HG03039 (cell line): ENCODE results near the gene WNK2.

ENCODE experiments used
- ATAC-seq: cut with Tn5 transposase; IDR thresholded peaks from one replicate; pipeline ENCODE4 v1.9.1; 2021; ENCODE audit warnings: mild to moderate bottlenecking, moderate library complexity; ENCODE audit not compliant: unreplicated experiment

WNK2 gene

GRCh38 chr9:93184432-93185265, 710 bp downstream of the WNK2 start:
- no peak for ATAC-seq

DNA sequence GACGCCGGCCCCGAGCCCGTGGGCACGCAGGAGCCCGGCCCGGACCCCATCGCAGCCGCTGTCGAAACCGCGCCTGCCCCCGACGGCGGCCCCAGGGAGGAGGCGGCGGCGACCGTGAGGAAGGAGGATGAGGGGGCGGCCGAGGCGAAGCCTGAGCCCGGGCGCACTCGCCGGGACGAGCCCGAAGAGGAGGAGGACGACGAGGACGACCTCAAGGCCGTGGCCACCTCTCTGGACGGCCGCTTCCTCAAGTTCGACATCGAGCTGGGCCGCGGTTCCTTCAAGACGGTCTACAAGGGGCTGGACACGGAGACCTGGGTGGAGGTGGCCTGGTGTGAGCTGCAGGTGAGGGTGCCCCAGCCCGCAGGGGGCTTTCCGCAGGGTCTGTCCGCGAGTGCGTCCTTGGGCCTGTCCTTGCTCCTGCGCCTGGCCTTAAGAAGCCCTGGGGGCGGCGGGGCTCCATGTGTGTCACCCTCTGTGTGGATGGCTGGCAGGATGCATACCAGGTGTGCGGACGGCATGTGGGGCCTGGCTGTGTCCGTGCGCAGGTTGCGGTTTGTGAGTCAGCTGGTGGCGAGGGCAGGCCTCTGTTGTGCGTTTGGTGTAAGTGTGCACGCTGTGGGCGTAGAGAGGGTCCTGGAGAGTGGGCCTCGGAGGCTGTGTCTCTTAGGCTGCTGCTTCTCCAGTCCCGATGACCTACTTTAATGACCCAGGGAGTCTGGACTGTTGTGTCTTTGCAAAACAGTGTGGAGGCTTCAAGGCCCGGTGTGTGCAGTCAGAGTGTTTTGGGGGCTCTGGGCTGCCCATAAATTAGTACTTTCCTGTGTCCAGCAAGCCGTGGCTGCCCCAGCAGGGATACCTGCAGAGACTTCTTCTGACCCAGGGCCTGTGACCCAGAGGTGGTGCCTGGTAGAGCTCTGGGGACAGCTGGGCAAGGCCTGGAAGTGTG, 1.6 kb downstream of the WNK2 start:
- no peak for ATAC-seq

DNA sequence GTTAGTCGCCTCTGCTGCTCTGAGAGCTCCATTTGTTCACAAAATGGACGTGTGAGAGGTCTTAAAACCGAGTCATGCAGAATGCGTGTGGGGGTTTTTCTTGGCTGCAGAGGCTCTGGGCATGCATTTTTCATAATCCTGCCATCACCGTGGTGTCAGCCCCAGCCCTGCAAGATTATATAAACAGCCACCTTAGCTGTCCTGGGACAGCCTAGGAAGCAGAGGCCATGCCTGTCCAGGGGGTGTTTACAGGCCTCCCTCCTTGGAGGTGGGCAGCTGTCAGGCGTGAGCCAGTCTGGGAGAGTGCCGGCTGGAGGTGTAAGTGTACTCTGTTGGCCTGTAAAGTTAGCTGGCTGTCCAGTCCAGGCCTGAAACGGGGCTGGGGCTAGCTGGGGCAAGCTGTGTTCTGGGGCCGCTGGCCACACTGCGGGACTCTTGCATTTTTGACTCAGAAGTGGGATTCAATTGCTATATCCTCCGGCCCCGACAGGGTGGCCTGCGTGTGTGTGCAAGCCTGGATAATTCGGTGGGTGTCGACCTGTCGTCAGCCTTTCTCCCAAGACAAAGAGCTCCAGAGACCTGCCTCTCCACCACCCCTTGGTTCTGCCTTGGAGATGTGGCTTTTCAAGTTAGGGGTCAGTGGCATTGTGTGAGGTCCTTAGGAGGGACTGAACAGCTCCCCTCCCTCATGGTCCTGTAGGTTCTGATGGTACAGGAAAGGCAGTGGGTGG, 2.4 kb downstream of the WNK2 start:
- no peak for ATAC-seq

DNA sequence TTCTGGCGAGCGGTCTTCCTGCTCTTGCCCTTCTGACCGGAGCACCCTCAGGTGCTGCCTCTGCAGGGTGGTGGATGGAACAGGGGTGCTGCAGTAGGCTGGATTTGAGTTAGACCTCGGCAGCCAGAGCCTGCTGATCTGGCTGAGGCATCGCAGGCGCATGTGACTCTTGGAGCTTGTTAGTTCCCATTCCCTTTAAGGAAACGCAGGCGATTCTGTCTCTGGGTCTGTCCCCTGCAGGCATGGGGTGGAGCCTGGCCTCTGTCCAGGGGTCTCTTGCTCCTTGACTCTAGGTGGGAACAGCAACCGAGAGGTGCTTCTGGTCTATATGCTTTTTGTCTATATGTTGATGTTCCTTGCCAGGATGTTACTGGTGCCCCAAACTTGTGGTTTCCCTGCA, 3.1 kb downstream of the WNK2 start:
- ATAC-seq = no peak

DNA sequence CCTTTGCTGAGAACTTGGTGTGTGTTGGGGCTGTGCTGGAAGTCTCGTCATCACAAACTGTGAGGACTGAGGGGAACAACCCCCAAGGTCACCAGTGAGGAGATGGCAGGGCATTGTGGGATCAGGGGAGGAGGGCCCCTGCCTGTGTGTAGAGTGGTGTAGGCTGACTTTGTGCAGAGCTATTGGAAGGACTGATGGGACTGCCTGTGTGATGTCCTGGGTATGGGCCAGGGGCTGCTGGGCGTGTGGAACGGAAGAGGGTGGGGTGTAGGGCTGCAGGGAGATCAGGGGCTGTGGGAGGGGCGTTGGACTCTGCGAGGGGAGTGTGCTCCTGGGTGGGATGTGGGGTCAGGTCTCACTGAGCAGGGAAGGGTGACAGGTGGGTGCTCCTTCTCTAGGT, 3.6 kb downstream of the WNK2 start:
- ATAC-seq = no peak

DNA sequence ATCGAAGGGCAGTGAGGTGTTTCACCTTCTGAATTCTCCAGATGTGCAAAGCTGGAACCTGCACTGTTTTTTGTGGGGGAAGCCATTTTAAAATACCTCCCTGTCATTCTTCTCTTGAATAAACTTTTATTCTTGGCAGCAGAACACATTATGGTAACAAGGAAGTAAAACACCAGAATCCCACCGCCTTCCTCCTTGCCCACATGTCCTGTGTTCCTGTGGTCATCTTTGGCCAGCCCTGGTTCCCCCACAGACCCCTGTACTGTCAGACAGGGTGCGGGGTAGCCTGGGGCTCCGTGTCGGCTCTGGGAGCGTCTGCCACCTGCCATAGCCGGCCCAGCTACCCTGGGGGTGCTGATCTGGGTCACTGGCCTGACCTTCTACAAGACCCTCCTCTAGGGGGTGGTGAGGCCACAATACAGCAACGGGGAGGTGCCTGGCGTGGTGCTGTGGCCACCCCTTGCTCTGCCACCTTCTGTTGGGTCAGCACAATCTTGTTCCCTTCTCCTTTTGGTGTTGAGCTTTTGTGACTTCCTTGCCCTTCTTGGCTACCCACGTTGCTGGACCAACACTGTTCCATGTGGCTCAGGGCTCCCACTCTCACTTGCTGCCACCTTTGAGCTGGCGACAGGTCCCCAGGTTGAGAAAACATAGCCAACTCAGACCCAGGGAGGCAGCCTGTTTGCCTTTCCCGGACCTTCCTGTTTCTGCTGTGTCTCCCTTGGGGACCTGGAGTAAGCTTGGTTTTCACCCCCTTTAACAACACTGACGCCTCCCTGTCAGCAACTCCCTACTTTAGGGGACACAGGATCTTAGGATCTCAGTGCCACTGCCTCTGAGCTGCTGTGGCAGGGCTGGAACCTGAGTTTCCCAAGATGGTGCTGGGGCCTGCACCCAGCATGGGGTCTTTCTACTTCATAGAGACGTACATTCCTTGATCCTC, 4.8 kb downstream of the WNK2 start:
- ATAC-seq = no peak

GRCh38 chr9:93189369-93190132, 5.6 kb downstream of the WNK2 start:
- no peak for ATAC-seq

- ATAC-seq = no peak
Observed at GRCh38 chr9:93190133-93190525, 6.2 kb downstream of the WNK2 start.

DNA sequence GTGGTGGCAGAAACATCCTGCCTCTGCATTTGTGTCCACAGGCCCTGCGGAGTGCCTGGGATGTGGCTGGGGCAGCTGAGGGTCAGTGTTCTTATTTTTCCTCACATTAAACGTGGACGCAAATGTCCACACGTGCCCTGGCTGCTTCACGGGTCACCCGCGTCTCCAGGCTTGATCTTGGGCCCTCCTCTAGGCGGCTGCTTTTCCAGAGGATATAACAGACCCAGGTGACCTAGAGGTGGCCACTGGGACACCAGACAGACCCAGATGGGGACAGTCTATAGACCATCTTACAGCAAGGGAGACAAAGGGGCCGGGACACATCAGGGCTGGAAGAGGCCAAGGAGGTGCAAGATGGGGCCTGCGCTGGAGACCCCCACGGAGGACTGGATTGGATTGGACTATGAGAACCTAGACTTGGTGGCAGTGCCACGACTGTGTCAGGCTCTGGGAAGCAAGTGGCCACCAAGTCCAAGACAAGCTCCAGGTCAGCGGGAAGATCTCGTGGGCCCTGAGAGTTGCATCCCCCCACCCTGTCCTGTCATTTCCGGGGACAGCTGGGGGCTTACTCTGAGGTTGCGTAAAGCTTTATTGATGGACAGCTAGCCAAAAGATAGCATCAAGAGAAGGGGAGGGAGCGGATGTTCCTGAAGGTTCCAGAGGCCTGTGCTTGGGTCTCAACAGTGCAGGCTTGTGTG, 6.9 kb downstream of the WNK2 start:
- ATAC-seq = no peak

DNA sequence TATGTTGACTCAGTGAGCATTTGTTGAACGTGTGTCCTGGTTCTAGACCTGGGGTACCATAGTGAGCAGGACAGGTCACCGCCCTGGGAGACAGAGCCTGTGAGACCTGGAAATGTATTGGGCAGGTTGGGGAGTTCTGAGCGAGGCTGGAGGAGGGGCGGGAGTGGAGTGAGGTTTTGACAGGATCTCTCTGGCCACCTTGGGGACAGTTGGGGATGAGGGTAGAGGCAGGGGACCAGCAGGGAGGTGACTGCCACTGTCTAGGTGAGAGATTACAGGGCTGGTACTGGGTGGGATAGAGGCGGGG, 7.4 kb downstream of the WNK2 start:
- ATAC-seq = no peak

DNA sequence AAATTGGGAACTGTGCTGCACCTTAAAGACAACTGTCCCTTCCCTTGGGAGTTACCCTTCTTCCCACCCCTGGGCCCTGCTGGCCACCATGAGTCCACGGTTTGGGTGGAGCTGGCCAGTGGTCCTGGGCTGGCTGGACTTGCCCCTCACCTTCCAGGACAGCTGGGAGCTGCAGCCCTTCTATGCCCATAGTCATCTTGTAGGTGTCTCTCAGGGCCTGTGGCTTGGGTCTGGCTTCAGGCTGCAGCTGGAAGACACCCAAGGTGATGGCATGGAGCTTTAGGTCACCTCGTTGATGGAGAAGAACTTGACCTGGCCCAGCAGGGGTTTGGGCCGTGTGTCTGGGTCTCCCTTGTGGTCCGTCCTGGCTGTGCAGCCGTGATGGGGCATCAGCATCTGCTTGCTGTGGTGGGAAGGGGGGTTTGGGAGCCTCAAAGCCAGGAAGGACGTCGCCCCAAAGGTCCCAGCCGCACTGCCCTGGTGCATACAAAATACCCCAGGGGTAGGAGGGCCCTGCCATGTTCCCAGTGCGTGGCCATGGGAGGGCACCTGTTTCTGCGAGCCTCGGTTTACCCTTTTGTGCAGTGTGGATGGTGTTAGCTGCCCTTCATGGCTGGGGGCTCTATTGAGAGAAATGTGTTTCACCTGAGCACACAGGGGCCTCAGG, 8.9 kb downstream of the WNK2 start:
- ATAC-seq = no peak

DNA sequence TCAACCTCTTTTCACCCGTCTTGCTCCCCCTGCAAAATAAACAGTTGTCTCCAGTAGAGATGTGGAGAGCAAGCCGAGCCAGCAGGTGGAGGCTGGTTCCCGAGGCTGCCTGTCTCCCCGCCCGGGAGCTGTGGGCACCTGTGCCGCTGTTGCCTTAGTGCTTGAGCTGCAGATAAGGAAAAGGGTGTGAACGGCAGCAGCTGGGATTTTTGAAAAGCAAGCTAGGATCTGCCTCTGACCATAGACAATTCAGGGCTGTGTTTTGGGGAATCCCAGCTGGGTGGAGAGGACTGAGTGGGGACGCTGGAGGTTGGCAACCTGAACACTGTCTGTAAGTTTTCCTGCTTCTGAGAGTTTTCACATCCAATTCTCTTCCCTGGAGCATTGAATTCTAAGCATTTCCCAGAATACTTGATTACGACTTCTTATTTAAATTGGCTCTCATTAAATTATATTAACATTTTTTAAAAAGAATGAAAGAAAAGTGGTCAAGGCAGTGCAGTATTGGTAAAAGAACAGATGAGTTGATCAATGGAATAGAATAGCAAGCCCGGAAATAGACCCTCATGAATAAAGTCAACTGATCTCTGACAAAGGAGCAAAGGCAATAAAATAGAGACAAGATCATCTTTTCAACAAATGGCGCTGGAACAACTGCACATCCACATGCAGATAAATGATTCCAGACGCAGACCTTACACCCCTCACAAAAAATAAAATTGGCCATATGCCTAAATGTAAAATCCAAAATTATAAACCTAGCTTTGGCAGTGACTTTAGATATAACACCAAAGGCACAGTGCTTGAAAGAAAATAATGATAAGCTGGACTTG, 9.7 kb downstream of the WNK2 start:
- no peak for ATAC-seq

DNA sequence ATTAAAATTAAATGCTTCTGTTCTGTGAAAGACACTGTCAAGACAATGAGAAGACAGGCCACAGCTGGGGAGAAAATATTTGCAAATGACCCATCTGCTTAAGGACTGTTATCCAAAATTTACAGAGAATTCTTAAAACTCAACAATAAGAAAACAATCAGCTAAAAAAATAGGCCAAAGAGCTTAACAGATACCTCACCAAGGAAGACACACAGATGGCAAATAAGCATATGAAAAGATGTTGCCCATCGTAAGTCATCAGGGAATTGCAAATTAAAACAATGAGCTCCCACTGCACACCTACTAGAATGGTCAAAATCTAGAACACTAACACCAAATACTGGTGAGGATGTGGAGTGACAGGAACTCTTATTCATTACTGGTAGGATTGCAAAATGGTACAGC, 10.3 kb downstream of the WNK2 start:
- no peak for ATAC-seq

- ATAC-seq = no peak
Observed at GRCh38 chr9:93194641-93195040, 10.7 kb downstream of the WNK2 start.

DNA sequence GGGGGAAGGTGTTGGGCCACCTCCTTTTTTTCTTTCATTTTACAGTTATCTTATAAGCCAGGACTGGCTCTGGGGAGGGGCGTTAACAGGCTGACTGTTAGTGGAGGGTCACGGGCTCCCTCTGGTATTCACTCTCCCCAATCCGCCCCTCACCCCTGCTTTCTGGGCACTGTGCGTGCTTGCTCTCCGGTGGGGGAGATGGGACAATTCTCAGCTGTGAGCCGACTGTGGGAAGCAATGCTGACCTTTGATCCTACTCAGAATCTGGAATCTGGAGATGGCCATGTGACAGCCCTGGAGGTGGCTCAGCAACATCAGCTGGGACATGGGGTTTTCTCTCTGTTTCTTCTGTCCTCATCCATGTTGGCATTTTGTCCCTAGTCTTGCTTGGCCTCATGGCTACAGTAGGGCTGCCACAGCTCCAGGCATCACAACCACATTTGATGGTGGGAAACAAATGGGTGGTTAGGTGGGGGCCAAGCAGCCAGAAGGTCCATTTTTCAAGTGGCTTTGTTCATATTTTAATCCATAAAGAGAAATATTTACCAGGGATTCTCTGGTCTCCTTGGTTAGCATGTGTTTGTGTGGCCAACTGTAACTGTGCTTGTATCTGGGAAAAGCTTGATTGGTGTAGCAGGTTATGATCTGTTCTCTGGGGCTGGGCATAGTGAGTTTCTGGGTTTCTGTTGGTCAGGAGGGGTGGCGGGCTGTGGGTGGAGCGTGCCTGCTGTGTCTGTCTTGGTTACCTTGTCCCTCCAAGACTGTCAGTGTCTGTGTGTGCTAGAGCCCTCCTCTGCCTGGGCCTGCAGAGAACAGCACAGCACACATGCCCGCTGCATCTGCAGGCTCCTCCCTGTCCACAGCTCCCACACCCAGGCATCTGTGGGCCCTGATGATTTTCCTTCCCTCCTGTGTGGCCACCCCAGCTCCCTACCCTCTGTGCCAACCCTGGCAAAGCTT, 12.4 kb downstream of the WNK2 start:
- ATAC-seq = no peak

DNA sequence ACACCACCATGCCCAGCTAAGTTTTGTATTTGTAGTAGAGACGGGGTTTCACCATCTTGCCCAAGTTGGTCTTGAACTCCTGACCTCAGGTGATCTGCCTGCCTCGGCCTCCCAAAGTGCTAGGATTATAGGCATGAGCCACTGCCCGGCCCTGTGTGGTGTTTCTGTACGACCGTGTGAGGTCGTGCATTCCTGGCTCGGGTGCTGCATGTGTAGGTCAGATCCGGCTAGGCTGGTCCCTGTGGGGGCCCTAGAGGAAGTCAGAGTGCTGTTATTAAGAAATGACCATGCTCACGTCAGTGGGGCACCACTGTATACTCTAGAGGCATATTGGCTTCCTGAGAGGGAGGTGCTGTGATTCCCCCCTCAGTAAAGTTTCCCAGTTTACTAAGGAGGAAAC, 13.7 kb downstream of the WNK2 start:
- ATAC-seq = no peak
